Measurements from ENCODE around the gene KCNA2. TPM values are rescaled to one million over a fixed set of nuclear protein-coding genes. Genes with fewer than 3 reads are reported as not detected.

The KCNA2 gene
- total and polyA plus RNA-seq, 2 donors (not counting 1 experiment from before 2014, with no cell fraction given), result 0.39 to 0.59 TPM

DNA sequence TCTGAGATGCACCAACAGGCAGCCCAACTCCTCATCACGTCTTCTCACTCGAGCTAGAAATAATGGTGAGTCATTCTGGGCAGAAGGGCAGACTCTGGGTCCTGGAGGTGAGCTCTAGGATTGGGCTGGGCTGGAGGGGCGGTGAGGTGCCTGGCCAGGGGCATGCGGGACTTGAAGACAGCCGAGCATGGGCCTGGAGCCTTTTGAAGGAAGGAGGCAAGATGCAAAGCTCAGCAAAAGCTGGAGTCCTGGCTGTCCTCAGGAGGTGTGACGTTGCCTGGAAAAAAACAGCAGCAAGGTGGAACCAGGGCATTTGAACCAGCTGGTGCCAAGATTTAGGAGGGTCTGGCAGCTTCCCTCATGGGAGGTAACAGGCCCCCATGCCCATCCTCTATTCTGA, 712 bp downstream of the KCNA2 start:
- Histone ChIP-seq H3K27ac (ENCODE audit: low read length in 2 of 2) (no peak overlapping the region), H4K20me1 (ENCODE audit: control insufficient read depth, insufficient read depth, low read length, poor library complexity, severe bottlenecking) (no peaks in the 10 kb centered on the region), H2AFZ (ENCODE audit: insufficient read depth, low read depth, low read length, poor library complexity, severe bottlenecking) (no peak overlapping the region), H3K36me3 (replicated peaks in 1 of 2; ENCODE audit: control extremely low read depth in 1 of 2, control insufficient read depth in 1 of 2, extremely low read depth in 1 of 2, insufficient read depth in 2 of 2, low read length in 1 of 2) (no peaks in the 10 kb centered on the region), H3K79me2 (ENCODE audit: control insufficient read depth, insufficient read depth, low read length) (no peaks in the 10 kb centered on the region), H3K4me1 (ENCODE audit: control insufficient read depth in 2 of 2, insufficient read depth in 2 of 2, low read length in 2 of 2) (peaks cover 21 to 25% of the 10 kb centered on the region in 2 donors), H3K9me3 (ENCODE audit: control extremely low read depth in 1 of 3, control insufficient read depth in 2 of 3, insufficient read depth in 1 of 3, low read length in 2 of 3) (peaks cover 0 to 19% (median 0%) of the 10 kb centered on the region in 3 donors), H3K27me3 (replicated peaks in 1 of 4; ENCODE audit: control extremely low read depth in 1 of 4, control insufficient read depth in 3 of 4, insufficient read depth in 4 of 4, low read length in 3 of 4) (peaks cover 0 to 59% (median 37%) of the 10 kb centered on the region in 4 experiments), H3K9ac (ENCODE audit: low read length) (no peak overlapping the region), H3K4me3 (ENCODE audit: control extremely low read depth in 1 of 5, extremely low read depth in 1 of 5, insufficient read depth in 1 of 5, low read depth in 2 of 5, low read length in 4 of 5) (no peak overlapping the region), H3K4me2 (replicated peaks; ENCODE audit: low read depth, low read length, poor library complexity, severe bottlenecking) (no peak overlapping the region)
- POLR2A ChIA-PET, result no interaction called here
- DNase-seq (no peak), ATAC-seq (ENCODE audit: low read depth) (no peak)
- intact Hi-C loops (cut with micrococcal nuclease), result no loop called here
- H3K27me3 Mint-ChIP-seq, result peaks cover 62% of the 10 kb centered on the region
- H3K4me3 Mint-ChIP-seq, result peak overlapping the region; percentile 50
- H3K4me1 Mint-ChIP-seq, result peaks cover 19% of the 10 kb centered on the region
- 95% methylated on average over 6 of the region's 6 CpGs for WGBS (ENCODE audit: insufficient coverage)
- H3K9me3 Mint-ChIP-seq (ENCODE audit: insufficient read depth), result no peaks in the 10 kb centered on the region
- H3K27ac Mint-ChIP-seq, result no peak overlapping the region
- TF ChIP-seq, protein P1, sequence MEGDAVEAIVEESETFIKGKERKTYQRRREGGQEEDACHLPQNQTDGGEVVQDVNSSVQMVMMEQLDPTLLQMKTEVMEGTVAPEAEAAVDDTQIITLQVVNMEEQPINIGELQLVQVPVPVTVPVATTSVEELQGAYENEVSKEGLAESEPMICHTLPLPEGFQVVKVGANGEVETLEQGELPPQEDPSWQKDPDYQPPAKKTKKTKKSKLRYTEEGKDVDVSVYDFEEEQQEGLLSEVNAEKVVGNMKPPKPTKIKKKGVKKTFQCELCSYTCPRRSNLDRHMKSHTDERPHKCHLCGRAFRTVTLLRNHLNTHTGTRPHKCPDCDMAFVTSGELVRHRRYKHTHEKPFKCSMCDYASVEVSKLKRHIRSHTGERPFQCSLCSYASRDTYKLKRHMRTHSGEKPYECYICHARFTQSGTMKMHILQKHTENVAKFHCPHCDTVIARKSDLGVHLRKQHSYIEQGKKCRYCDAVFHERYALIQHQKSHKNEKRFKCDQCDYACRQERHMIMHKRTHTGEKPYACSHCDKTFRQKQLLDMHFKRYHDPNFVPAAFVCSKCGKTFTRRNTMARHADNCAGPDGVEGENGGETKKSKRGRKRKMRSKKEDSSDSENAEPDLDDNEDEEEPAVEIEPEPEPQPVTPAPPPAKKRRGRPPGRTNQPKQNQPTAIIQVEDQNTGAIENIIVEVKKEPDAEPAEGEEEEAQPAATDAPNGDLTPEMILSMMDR (IDR thresholded peaks at IDR 0.05), result no peak
- no peak for TF ChIP-seq EZH2 (IDR thresholded peaks at IDR 0.05; ENCODE audit: borderline replicate concordance, insufficient read depth, low read depth, low read length, poor library complexity, severe bottlenecking)
- CTCF ChIA-PET, result interaction anchor here (0.7 to 5.5 kb wide), 8 partner anchors 8 to 403 kb away, joined by 3 to 31 read pairs (median 11); no protein-coding TSS in a partner anchor

DNA sequence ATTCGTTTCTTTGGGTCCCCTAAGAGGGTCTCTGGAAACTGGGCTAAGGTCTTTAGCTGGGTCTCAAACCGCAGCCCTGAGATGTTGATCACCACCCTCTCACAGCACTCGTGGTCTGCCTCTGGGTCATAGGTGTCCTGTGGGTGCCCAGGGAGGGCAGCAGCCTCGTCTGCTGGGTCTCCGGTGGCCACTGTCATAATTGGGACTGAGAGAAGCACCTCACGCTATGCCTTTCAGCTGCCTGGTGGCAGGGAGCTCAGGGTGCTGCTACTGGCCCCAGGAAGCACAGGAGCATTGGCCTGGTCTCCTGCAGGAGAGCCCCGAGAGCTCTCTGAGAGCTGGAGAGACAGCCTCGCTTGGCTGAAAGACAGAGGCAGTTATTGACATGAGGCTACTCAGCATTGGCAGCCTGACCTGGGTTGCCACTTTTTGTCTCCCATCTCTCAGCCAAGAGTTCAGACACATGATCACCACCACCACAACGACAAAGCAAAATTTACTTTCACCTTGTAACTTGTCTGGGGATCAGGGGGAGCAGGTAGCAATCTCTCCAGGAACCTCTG, 1.5 kb downstream of the KCNA2 start:
- DNase-seq (no peak), ATAC-seq (ENCODE audit: low read depth) (no peak)
- H3K27me3 ChIP-seq (replicated peaks in 1 of 4; ENCODE audit: control extremely low read depth in 1 of 4, control insufficient read depth in 3 of 4, insufficient read depth in 4 of 4, low read length in 3 of 4), result peaks cover 0 to 58% (median 37%) of the 10 kb centered on the region in 4 experiments
- no peaks in the 10 kb centered on the region for H3K79me2 ChIP-seq (ENCODE audit: control insufficient read depth, insufficient read depth, low read length)
- H3K27ac ChIP-seq (ENCODE audit: low read length in 2 of 2), result no peak overlapping the region
- WGBS (ENCODE audit: insufficient coverage), result 89% methylated on average over 8 of the region's 9 CpGs
- Mint-ChIP-seq H3K9me3 (ENCODE audit: insufficient read depth) (no peaks in the 10 kb centered on the region), H3K4me3 (peak overlapping the region; percentile 50), H3K27me3 (peaks cover 62% of the 10 kb centered on the region), H3K27ac (no peak overlapping the region), H3K4me1 (peaks cover 17% of the 10 kb centered on the region)
- intact Hi-C loops (cut with micrococcal nuclease), result no loop called here
- no peak overlapping the region for H3K4me2 ChIP-seq (replicated peaks; ENCODE audit: low read depth, low read length, poor library complexity, severe bottlenecking)
- no peak overlapping the region for H3K4me3 ChIP-seq (ENCODE audit: control extremely low read depth in 1 of 5, extremely low read depth in 1 of 5, insufficient read depth in 1 of 5, low read depth in 2 of 5, low read length in 4 of 5)
- ChIA-PET CTCF (interaction anchor here (1.9 to 5.5 kb wide), 5 partner anchors 9 to 176 kb away, joined by 6 to 31 read pairs (median 20); no protein-coding TSS in a partner anchor), POLR2A (no interaction called here)
- H2AFZ ChIP-seq (ENCODE audit: insufficient read depth, low read depth, low read length, poor library complexity, severe bottlenecking), result no peak overlapping the region
- TF ChIP-seq, protein P1 (IDR thresholded peaks at IDR 0.05), result no peak
- no peak for TF ChIP-seq EZH2 (IDR thresholded peaks at IDR 0.05; ENCODE audit: borderline replicate concordance, insufficient read depth, low read depth, low read length, poor library complexity, severe bottlenecking)
- peaks cover 0 to 19% (median 0%) of the 10 kb centered on the region in 3 donors for H3K9me3 ChIP-seq (ENCODE audit: control extremely low read depth in 1 of 3, control insufficient read depth in 2 of 3, insufficient read depth in 1 of 3, low read length in 2 of 3)
- H4K20me1 ChIP-seq (ENCODE audit: control insufficient read depth, insufficient read depth, low read length, poor library complexity, severe bottlenecking), result no peaks in the 10 kb centered on the region
- no peak overlapping the region for H3K9ac ChIP-seq (ENCODE audit: low read length)
- H3K36me3 ChIP-seq (replicated peaks in 1 of 2; ENCODE audit: control extremely low read depth in 1 of 2, control insufficient read depth in 1 of 2, extremely low read depth in 1 of 2, insufficient read depth in 2 of 2, low read length in 1 of 2), result no peaks in the 10 kb centered on the region
- peaks cover 19 to 25% of the 10 kb centered on the region in 2 donors for H3K4me1 ChIP-seq (ENCODE audit: control insufficient read depth in 2 of 2, insufficient read depth in 2 of 2, low read length in 2 of 2)

Measured in B cell (primary cell).